Retina (tissue), 1 donor: ENCODE data around the gene LBP.
"Not testable (repeated sequence)": the region's sequence is repeated elsewhere in the genome, so short reads cannot be mapped to it uniquely, and the experiment has no call there.

Experiments
- DNase-seq: peaks from one replicate; pipeline ENCODE4 v3.0.0-alpha.2; 2016

Gene LBP

DNA sequence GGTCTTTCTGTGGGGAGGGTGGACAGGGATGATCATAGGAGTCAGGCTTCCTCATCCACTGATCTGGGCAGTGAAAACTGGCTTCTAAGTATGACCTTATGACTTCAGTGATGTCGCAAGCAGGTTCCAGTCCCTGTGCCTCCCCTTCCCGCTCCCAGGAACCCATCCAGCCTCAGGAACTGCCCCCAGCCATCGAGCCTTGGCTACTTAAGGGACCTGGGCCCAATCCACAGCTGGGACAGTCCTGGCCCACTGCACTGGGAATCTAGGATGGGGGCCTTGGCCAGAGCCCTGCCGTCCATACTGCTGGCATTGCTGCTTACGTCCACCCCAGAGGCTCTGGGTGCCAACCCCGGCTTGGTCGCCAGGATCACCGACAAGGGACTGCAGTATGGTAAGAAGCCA, at the start of gene LBP:
LBP (plus strand) TSS at position 236 of the 405 bp plus-strand sequence; CDS start at position 271, 35 bp downstream.
- no peak for DNase-seq

DNA sequence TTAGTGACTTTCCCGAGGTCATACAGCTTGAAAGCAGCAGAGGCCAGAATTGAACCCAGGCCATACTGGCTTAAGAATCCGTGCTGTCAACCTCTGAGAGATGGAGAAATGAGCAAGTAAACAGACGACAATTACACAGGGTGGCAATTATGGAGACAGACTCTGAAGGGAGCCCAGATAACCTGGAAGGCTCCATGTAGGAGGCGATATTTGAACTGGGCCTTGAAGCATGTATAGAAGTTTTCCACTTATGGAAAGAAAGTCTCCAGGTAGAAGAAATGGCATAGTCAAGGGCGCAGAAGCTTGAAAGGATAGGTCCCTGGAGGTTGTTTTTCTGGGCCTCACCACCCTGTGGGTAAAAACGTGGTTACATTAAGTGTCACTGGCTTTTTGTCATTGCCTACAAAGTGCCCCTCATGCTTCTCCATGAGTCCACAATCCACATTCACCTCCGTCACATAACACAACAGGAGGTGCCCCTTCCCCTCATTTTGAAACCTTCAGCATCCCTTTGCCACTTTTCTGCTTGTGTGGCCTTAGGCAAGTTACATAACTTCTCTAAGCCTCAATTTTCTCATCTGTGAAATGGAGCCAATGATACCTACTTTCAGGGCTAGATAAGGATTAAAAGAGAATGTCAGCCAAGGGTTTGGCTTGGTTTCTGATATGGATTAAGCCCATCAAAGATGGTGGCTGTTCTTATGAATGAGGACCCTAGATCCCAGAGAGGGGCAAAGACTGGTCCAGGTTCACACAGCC, 48.2 kb upstream of the LBP start:
- no peak for DNase-seq

GRCh38 chr20:38298768-38299288, 47.5 kb upstream of the LBP start:
- no peak for DNase-seq

DNA sequence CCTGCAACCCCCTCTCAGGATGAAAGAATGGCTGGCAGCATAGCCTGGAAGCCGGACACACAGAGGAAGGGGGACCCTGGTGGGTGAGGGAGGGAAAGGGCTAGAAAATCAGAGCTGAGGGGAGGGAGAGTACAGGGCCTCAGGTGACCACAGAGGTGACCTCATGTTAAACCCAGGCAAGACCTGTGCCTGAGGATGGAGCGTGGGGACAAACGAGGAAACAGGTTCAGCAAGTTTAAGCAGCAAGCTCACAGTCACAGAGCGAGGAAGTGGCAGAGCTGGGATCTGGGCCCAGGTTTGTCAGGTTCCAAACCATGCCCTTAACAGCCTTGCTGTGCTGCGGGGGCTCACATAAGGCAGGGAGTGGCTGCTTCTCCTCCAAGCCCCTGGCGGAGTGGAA, 46.3 kb upstream of the LBP start:
- no peak for DNase-seq

DNA sequence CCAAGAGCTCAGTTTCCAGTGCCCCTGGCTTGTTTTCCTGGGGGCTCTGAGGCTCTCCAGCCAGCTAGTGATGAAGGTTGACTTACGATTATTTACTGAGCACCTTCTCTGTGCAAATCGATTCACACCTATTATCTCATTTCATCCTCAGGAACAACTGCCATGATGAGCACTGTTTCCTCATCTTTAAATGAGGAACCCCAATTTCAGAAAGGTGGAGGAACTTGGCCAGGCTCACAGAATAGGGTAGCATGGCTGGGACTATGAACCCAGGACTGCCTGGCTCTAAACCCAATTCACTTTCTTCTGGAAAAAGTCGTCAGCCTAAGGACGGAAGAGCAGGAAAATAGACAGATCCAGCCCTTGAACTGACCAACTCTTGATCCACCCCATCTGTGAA, 45.8 kb upstream of the LBP start:
- DNase-seq, result no peak

GRCh38 chr20:38301309-38301708, 45.0 kb upstream of the LBP start:
- DNase-seq, result no peak

- DNase-seq, result peak; percentile 76
Observed at GRCh38 chr20:38302786-38303185, 43.5 kb upstream of the LBP start.

GRCh38 chr20:38303908-38304379, 42.3 kb upstream of the LBP start, which contains the start of gene BPI:
TSS of gene BPI (plus strand) at chr20:38304156. CDS start at chr20:38304224, 68 bp downstream.
- DNase-seq, result no peak

GRCh38 chr20:38304845-38305447, 41.3 kb upstream of the LBP start:
- DNase-seq, result no peak

DNA sequence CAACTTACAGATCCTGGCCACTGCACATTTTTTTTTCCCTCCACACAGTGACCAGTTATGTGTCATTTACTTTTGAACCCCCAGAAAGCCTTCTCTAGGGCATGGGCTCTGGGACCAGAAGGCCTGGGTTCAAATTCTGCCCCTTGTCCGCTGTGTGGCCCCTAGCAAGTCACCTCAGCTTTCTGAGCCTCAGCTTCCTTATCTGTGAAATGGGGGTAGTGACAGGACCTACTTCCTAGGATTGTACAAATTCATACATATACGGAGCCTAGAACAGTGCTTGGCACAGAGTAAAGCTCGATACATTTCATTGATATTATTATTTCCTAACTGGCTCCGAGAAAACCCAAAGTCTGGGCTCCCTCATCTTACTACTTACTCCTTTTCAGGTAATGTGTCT, 40.7 kb upstream of the LBP start:
- no peak for DNase-seq

DNA sequence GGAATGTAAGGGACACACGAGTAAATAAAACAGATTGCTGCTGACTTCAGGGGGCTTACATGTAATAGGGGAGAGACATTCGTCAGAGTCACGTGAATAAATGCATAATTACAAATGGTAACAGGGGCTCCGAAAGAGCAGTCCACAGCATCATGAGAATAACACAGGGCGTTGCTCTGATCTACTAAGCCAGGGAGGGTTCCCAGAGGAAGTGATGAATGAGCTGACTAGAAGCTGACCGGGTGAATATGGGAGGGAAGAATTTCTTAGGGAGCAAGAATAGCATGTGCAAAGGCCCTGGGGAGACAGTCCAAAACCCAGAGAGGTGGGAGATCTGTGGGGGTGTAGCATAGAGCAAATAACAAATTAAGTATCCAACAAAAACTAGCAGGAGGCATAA, 39.9 kb upstream of the LBP start:
- no peak for DNase-seq

GRCh38 chr20:38307371-38308046, 38.8 kb upstream of the LBP start:
- DNase-seq, result no peak

DNA sequence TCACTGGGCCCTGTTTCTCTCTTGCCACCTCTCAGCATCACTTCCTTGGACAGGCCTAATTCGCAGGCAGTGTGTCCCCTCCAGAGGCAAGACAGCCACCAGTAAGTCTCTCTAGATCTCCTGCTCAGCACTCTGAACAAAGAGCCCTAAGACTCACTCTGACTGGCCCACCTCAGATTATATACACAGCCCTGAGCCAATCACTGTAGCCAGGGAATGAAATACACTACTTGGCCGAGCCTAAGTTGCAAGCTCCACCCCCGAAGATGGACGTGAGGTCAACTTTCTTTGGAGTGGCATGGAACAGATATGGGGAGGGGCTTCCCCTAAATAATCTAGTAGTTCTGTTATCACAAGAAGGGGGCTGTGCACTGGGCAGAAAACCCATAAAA, 38.2 kb upstream of the LBP start:
- DNase-seq, result no peak

DNA sequence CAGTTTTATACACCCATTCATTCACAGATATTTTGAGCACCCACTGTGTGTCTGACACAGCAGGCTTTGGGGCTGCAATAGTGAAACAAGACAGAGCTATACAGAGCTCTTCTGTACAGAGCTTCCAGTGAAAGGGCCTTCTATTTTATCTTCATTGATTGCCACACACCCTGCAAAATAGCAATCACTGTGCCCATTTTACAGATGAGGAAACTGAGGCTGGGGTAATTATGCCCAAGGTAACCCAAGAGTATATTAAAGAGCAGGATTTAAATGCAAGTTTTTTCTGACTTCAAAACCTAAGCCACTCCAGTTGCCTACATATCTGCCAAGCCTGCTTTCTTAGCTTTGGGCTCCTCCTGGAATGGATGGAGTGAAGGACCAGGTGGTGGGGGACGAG, 37.8 kb upstream of the LBP start:
- no peak for DNase-seq

GRCh38 chr20:38311091-38311490, 35.2 kb upstream of the LBP start:
- DNase-seq, result no peak

DNA sequence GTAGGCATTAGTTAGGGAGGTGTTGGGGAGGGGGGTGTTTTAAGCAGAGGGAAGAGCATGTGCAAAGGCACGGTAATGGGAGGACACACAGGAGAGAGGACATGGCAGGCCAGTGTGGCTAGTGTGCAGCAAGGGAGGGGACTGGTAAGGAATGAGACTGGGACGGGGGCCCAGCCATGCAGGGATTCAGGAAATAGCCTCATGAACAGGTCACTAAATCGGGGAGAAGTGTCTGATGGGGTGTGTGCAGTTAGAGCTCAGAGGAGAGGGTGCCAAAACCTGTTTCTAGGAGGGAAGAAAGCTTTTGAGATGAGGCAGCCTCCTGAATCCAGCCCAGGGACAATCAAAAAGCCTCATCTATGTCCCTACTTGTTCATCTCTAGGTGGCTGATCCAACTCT, 34.8 kb upstream of the LBP start:
- DNase-seq, result no peak

- no peak for DNase-seq
Observed at GRCh38 chr20:38313676-38314075, 32.6 kb upstream of the LBP start.

DNA sequence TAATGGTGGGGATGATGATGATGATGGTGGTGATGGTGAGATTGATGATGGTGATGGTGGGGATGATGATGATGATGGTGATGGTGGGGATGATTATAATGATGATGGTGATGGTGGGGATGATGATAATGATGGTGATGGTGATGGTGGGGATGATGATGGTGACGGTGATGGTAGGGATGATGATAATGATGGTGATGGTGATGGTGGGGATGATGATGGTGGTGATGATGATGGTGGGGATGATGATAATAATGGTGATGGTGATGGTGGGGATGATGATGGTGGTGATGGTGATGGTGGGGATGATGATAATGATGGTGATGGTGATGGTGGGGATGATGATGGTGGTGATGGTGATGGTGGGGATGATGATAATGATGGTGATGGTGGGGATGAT, 31.9 kb upstream of the LBP start:
- DNase-seq, result not testable (repeated sequence)

DNA sequence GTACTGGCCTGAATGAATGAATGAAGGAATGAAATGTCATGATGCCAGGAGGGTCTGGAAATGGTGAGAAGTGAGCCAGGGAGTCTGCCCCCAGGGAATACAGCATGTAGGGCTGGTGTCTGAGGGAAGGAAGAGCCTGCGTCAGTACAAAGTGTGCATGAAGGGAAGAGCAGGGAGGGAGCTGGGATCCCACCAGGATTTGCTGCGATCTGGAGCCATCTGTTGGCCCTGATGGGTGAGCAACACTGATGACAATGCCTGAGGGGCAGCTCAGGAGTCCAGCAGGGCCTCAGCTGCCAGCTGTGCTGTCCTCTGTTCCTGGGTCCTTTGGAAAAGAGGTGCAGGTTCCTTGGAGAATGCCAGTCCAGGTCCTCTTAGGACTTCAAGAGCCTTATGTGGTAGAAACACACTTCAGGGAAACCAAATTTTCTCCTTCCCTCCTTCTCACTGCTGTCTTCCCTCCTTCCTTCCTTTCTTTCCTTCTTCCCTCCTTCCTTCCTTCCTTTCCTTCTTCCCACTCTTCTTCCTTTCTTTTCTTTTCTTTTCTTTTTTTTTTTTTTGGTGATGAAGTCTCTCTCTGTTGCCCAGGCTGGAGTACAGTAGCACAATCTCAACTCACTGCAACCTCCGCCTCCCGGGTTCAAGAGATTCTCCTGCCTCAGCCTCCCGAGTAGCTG, 30.9 kb upstream of the LBP start:
- DNase-seq, result peak; percentile 51

- no peak for DNase-seq
Observed at GRCh38 chr20:38316341-38316740, 29.9 kb upstream of the LBP start.

DNA sequence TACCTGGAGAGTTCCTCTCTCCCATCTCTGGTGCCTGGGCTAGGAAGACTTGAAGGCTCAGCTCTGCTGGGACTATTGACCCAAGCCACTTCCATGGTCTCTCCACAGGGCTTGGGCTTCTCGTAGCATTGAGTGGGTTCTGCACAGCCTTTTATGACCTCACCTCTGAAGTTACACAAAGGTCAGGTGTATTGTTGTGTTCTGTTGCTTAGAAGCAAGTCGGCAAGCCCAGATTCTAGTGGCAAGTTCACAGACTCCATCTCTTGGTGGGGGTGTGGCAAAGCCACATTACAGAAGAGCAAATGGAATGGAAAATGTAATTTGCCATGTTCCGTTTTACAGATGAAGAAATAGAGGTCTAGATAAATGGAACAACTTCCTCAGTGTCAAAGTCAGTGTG, 28.9 kb upstream of the LBP start:
- DNase-seq, result no peak

- DNase-seq, result no peak
Observed at GRCh38 chr20:38320221-38320620, 26.1 kb upstream of the LBP start.

- peak; percentile 72 for DNase-seq
Observed at GRCh38 chr20:38321959-38322598, 24.2 kb upstream of the LBP start.
